Brain microvascular endothelial cell (primary cell): Measurements from ENCODE around the gene CYP4F12.

Experiments
- DNase-seq: peaks from one replicate; pipeline ENCODE4 v3.0.0-alpha.2; 2020
- H3K27ac ChIP-seq: fragments of 250-450 bp; sonication (Bioruptor Pico); 2 replicates; pipeline ENCODE4 v1.5.1; 2020; ENCODE audit warnings: mild to moderate bottlenecking, moderate library complexity
- H3K27me3 ChIP-seq: fragments of 250-450 bp; sonication (Bioruptor Pico); replicated peaks from 2 replicates; pipeline ENCODE4 v1.5.1; 2020; ENCODE audit warnings: mild to moderate bottlenecking
- H3K36me3 ChIP-seq: fragments of 250-450 bp; sonication (Bioruptor Pico); replicated peaks from 2 replicates; pipeline ENCODE4 v1.5.1; 2020; ENCODE audit warnings: mild to moderate bottlenecking
- H3K4me3 ChIP-seq: 2 replicates; pipeline ENCODE4 v1.5.1; 2011; ENCODE audit warnings: low read depth, mild to moderate bottlenecking, control low read depth, low read length, moderate library complexity
- CTCF ChIP-seq: IDR thresholded peaks from 2 replicates; pipeline ENCODE4 v1.5.1; 2011; ENCODE audit warnings: low read depth, mild to moderate bottlenecking, moderate library complexity, low read length, control low read depth, inconsistent platforms; ENCODE audit errors: missing control alignments
- in situ Hi-C: cut with HindIII; loops from 2 replicates; pipeline ENCODE4 v1.10.0; 2017; ENCODE audit warnings: low sequenced_read_pairs, low pct_ligation_motif_present

CYP4F12 gene, protein sequence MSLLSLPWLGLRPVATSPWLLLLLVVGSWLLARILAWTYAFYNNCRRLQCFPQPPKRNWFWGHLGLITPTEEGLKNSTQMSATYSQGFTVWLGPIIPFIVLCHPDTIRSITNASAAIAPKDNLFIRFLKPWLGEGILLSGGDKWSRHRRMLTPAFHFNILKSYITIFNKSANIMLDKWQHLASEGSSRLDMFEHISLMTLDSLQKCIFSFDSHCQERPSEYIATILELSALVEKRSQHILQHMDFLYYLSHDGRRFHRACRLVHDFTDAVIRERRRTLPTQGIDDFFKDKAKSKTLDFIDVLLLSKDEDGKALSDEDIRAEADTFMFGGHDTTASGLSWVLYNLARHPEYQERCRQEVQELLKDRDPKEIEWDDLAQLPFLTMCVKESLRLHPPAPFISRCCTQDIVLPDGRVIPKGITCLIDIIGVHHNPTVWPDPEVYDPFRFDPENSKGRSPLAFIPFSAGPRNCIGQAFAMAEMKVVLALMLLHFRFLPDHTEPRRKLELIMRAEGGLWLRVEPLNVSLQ

GRCh38 chr19:15672580-15673175, at the start of gene CYP4F12:
TSS of gene CYP4F12 (plus strand) at chr19:15673087. CDS start at chr19:15673530, 443 bp downstream.
- in situ Hi-C loops = no loop called here

GRCh38 chr19:15623711-15624318, 49.1 kb upstream of the CYP4F12 start:
- H3K4me3 ChIP-seq = no peak overlapping the region
- H3K27ac ChIP-seq = no peak overlapping the region
- in situ Hi-C loops = no loop called here
- no peak for DNase-seq
- no peaks in the 10 kb centered on the region for H3K36me3 ChIP-seq
- H3K27me3 ChIP-seq = no peaks in the 10 kb centered on the region
- no peak for TF ChIP-seq CTCF

More at GRCh38 chr19:15672580-15673175, at the start of gene CYP4F12:
- Histone ChIP-seq H3K27me3 (no peaks in the 10 kb centered on the region), H3K4me3 (no peak within 1 kb of the TSS), H3K36me3 (no peaks in the 10 kb centered on the region), H3K27ac (no peak within 1 kb of the TSS)
- DNase-seq = no peak
- no peak for TF ChIP-seq CTCF

DNA sequence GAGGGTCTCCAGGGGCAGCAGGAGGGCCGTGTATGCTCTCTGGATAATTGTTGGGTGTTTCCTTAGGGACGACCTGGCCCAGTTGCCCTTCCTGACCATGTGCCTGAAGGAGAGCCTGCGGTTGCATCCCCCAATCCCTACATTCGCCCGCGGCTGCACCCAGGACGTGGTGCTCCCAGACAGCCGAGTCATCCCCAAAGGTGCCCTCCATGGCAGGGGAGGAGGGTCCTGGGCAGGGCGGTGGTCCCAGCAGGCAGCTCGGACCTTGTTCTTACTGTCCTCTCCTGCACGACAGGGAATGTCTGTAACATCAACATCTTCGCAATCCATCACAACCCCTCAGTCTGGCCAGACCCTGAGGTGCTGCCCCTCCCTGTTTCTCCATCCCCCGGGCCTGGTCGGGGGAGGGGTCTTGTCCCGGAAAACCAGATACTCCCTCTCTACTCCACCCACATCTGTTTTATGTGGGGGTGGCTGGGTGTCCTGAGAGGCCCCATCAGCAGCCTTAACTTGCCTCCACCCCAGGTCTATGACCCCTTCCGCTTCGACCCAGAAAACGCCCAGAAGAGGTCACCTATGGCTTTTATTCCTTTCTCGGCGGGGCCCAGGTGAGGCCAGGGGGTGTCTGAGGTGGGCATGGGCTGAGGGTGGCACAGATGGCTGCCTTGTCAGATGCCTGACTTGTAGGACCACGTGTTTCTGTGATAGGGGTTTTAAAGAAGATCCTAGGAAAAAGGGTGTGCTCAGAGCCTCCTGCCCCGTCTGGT, 44.5 kb upstream of the CYP4F12 start:
- H3K27ac ChIP-seq = no peak overlapping the region
- H3K27me3 ChIP-seq = no peaks in the 10 kb centered on the region
- no peak for TF ChIP-seq CTCF
- in situ Hi-C loops = no loop called here
- DNase-seq = no peak
- H3K36me3 ChIP-seq = no peaks in the 10 kb centered on the region
- no peak overlapping the region for H3K4me3 ChIP-seq

- peak; percentile 76 for TF ChIP-seq CTCF
- Histone ChIP-seq H3K27ac (no peak overlapping the region), H3K27me3 (no peaks in the 10 kb centered on the region)
Observed at GRCh38 chr19:15629003-15629880, 43.6 kb upstream of the CYP4F12 start.

GRCh38 chr19:15631817-15632216, 41.1 kb upstream of the CYP4F12 start:
- Histone ChIP-seq H3K27ac (no peak overlapping the region), H3K4me3 (no peak overlapping the region), H3K36me3 (no peaks in the 10 kb centered on the region), H3K27me3 (no peaks in the 10 kb centered on the region)
- in situ Hi-C loops = no loop called here
- no peak for DNase-seq
- TF ChIP-seq CTCF = peak; percentile 47

More at GRCh38 chr19:15629003-15629880, 43.6 kb upstream of the CYP4F12 start:
- in situ Hi-C loops = no loop called here
- Histone ChIP-seq H3K4me3 (no peak overlapping the region), H3K36me3 (no peaks in the 10 kb centered on the region)
- DNase-seq = peak; percentile 20
